H9 (cell line): ENCODE data around the gene SF3B3. TPM values are rescaled to one million over a fixed set of nuclear protein-coding genes. Genes with fewer than 3 reads are reported as not detected.

ENCODE experiments used
- DNase-seq: peaks from one replicate; pipeline ENCODE4 v3.0.0-alpha.2; 2017
- H2AFZ ChIP-seq: one replicate; pipeline ENCODE4 v1.6.1; 2013; ENCODE audit warnings: mild to moderate bottlenecking, low read length, control low read depth, moderate library complexity
- H2AK5ac ChIP-seq: 2 replicates; pipeline ENCODE4 v1.6.1; 2013; ENCODE audit warnings: low read length, control low read depth, mixed read lengths; ENCODE audit not compliant: insufficient read length
- H2BK120ac ChIP-seq: one replicate; pipeline ENCODE4 v1.6.1; 2013; ENCODE audit warnings: low read depth, mild to moderate bottlenecking, low read length, control low read depth, inconsistent platforms; ENCODE audit not compliant: poor library complexity, severe bottlenecking
- H2BK12ac ChIP-seq: 2 replicates; pipeline ENCODE4 v1.6.1; 2013; ENCODE audit warnings: low read length, control low read depth, mixed read lengths, low read depth; ENCODE audit not compliant: insufficient read length
- H2BK15ac ChIP-seq: 2 replicates; pipeline ENCODE4 v1.6.1; 2013; ENCODE audit warnings: low read depth, low read length, control low read depth
- H2BK20ac ChIP-seq: one replicate; pipeline ENCODE4 v1.6.1; 2013; ENCODE audit warnings: low read depth, mild to moderate bottlenecking, low read length, control low read depth, inconsistent platforms; ENCODE audit not compliant: poor library complexity, severe bottlenecking
- H2BK5ac ChIP-seq: 2 replicates; pipeline ENCODE4 v1.6.1; 2013; ENCODE audit warnings: low read length, control low read depth, mixed read lengths; ENCODE audit not compliant: insufficient read length
- H3K14ac ChIP-seq: 2 replicates; pipeline ENCODE4 v1.6.1; 2013; ENCODE audit warnings: low read length, control low read depth; ENCODE audit not compliant: insufficient read depth
- H3K18ac ChIP-seq: 2 replicates; pipeline ENCODE4 v1.6.1; 2013; ENCODE audit warnings: low read depth, mild to moderate bottlenecking, mixed read lengths, low read length, control low read depth; ENCODE audit not compliant: insufficient read length
- H3K23ac ChIP-seq: 2 replicates; pipeline ENCODE4 v1.6.1; 2013; ENCODE audit warnings: low read length, control low read depth, mixed read lengths, low read depth; ENCODE audit not compliant: insufficient read length
- H3K23me2 ChIP-seq: 2 replicates; pipeline ENCODE4 v1.6.1; 2013; ENCODE audit warnings: low read depth, mild to moderate bottlenecking, mixed read lengths, low read length, control low read depth; ENCODE audit not compliant: insufficient read length, poor library complexity, severe bottlenecking
- H3K27ac ChIP-seq: 2 replicates; pipeline ENCODE4 v1.5.1; 2013; ENCODE audit warnings: low read length, control low read depth, mixed read lengths, low read depth; ENCODE audit not compliant: insufficient read length
- H3K27me3 ChIP-seq: 2 replicates; pipeline ENCODE4 v1.6.1; 2013; ENCODE audit warnings: low read length, control low read depth, inconsistent platforms; ENCODE audit not compliant: insufficient read depth
- H3K4ac ChIP-seq: 2 replicates; pipeline ENCODE4 v1.6.1; 2013; ENCODE audit warnings: low read depth, mild to moderate bottlenecking, control low read depth, inconsistent platforms, low read length, moderate library complexity
- H3K4me1 ChIP-seq: 2 replicates; pipeline ENCODE4 v1.6.1; 2013; ENCODE audit warnings: low read length, control low read depth, inconsistent platforms; ENCODE audit not compliant: insufficient read depth
- H3K4me2 ChIP-seq: 2 replicates; pipeline ENCODE4 v1.6.1; 2013; ENCODE audit warnings: low read length, control low read depth, mixed read lengths; ENCODE audit not compliant: insufficient read length, insufficient read depth
- H3K56ac ChIP-seq: 2 replicates; pipeline ENCODE4 v1.6.1; 2013; ENCODE audit warnings: low read depth, mild to moderate bottlenecking, mixed read lengths, low read length, control low read depth; ENCODE audit not compliant: insufficient read length
- H3K79me1 ChIP-seq: 2 replicates; pipeline ENCODE4 v1.6.1; 2013; ENCODE audit warnings: low read depth, mild to moderate bottlenecking, moderate library complexity, low read length, control low read depth, inconsistent platforms; ENCODE audit not compliant: insufficient read depth, poor library complexity, severe bottlenecking
- H3K79me2 ChIP-seq: 2 replicates; pipeline ENCODE4 v1.6.1; 2013; ENCODE audit warnings: low read length, control low read depth, inconsistent platforms; ENCODE audit not compliant: insufficient read depth
- H3K9ac ChIP-seq: 2 replicates; pipeline ENCODE4 v1.6.1; 2013; ENCODE audit warnings: low read length, control low read depth, mixed read lengths; ENCODE audit not compliant: insufficient read length; ENCODE audit errors: extremely low read depth
- H3K9me3 ChIP-seq: one replicate; pipeline ENCODE4 v1.6.1; 2013; ENCODE audit warnings: low read depth, low read length, inconsistent platforms; ENCODE audit not compliant: control insufficient read depth
- H3T11ph ChIP-seq: one replicate; pipeline ENCODE4 v1.6.1; 2013; ENCODE audit warnings: mild to moderate bottlenecking, low read length, control low read depth, inconsistent platforms
- H4K20me1 ChIP-seq: one replicate; pipeline ENCODE4 v1.6.1; 2013; ENCODE audit not compliant: control insufficient read depth, insufficient read length, insufficient read depth
- H4K5ac ChIP-seq: 2 replicates; pipeline ENCODE4 v1.6.1; 2013; ENCODE audit warnings: low read depth, mild to moderate bottlenecking, mixed read lengths, low read length, control low read depth; ENCODE audit not compliant: insufficient read length
- H4K8ac ChIP-seq: replicated peaks from 2 replicates; pipeline ENCODE4 v1.6.1; 2013; ENCODE audit warnings: low read length, control low read depth, mixed read lengths, low read depth; ENCODE audit not compliant: insufficient read length
- H4K91ac ChIP-seq: 2 replicates; pipeline ENCODE4 v1.6.1; 2013; ENCODE audit warnings: low read depth, mild to moderate bottlenecking, moderate library complexity, mixed read lengths, low read length, control low read depth; ENCODE audit not compliant: insufficient read length
- H3K27ac Mint-ChIP-seq, 3 experiments: 2 replicates in 2 of 3; 3 replicates in 1 of 3; pipeline ENCODE4 v1.8.0; 2020 to 2021; ENCODE audit warnings: mixed read lengths in 3 of 3, mild to moderate bottlenecking in 1 of 3, moderate library complexity in 1 of 3
- H3K27me3 Mint-ChIP-seq: 2 replicates; pipeline ENCODE4 v1.8.0; 2021; ENCODE audit warnings: low read depth, mild to moderate bottlenecking, moderate library complexity, mixed read lengths
- H3K36me3 Mint-ChIP-seq, 3 experiments: 2 replicates in 2 of 3; 3 replicates in 1 of 3; pipeline ENCODE4 v1.8.0; 2020 to 2021; ENCODE audit warnings: low read depth in 3 of 3, mixed read lengths in 3 of 3; ENCODE audit not compliant: insufficient read depth in 1 of 3
- H3K4me1 Mint-ChIP-seq, 2 experiments: 2 replicates each; pipeline ENCODE4 v1.8.0; 2020; ENCODE audit warnings: mixed read lengths in 2 of 2
- H3K4me3 Mint-ChIP-seq, 2 experiments: 2 replicates in 1 of 2; 3 replicates in 1 of 2; pipeline ENCODE4 v1.8.0; 2020 to 2021; ENCODE audit warnings: mild to moderate bottlenecking in 2 of 2, mixed read lengths in 2 of 2, moderate library complexity in 1 of 2
- H3K9me3 Mint-ChIP-seq, 2 experiments: 2 replicates in 1 of 2; 3 replicates in 1 of 2; pipeline ENCODE4 v1.8.0; 2020; ENCODE audit warnings: mild to moderate bottlenecking in 2 of 2, mixed read lengths in 2 of 2, moderate library complexity in 1 of 2
- WGBS: extraction: QIAGEN DNeasy Blood & Tissue Kit; methylation state at CpG from one replicate; pipeline ENCODE4 v1.1.7; 2013; ENCODE audit warnings: missing lambda C conversion rate, low lambda C conversion rate, mixed read lengths; ENCODE audit not compliant: insufficient read length; ENCODE audit errors: extremely low coverage; 5-methylcytosine and 5-hydroxymethylcytosine counted together
- total RNA-seq: library from RNA; stranded (reverse); gene quantifications from 2 replicates; pipeline ENCODE4 v1.2.1, GENCODE V29; 2021
- TF ChIP-seq, protein P1 (sequence below): fragments of 200-600 bp; sonication (generic); conservative IDR thresholded peaks from 3 replicates; pipeline ENCODE4 v1.8.0; 2021; ENCODE audit warnings: antibody characterized with exemption, mild to moderate bottlenecking

SF3B3 gene
- total RNA-seq, 1 experiment from 2014 or later = 493 TPM

DNA sequence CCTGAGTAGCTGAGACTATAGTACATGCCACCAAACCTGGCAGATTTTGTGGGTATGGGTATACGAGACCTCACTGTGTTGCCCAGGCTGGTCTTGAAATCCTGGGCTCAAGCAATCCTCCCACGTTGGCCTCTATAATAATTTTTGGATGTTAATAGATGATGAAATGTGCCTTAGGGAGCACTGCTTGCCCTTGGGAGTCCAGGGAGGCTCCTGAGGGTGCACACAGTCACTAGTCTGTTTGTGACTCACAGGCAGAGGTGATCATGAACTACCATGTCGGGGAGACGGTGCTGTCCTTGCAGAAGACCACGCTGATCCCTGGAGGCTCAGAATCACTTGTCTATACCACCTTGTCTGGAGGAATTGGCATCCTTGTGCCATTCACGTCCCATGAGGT lies 46.1 kb downstream of the SF3B3 start:
- Histone ChIP-seq H3K23ac (no peak overlapping the region), H3K9me3 (no peaks in the 10 kb centered on the region), H2BK120ac (no peak overlapping the region), H3K23me2 (no peaks in the 10 kb centered on the region), H3K9ac (no peak overlapping the region), H3K14ac (no peak overlapping the region), H3K79me1 (peaks cover 7% of the 10 kb centered on the region), H4K20me1 (no peaks in the 10 kb centered on the region), H2BK15ac (no peak overlapping the region), H2BK12ac (no peak overlapping the region), H3K4me2 (no peak overlapping the region), H4K8ac (no peak overlapping the region), H4K91ac (no peak overlapping the region), H3K4ac (no peak overlapping the region), H2AFZ (no peak overlapping the region), H2AK5ac (no peak overlapping the region), H3K4me1 (no peaks in the 10 kb centered on the region), H3K56ac (no peak overlapping the region), H2BK20ac (no peak overlapping the region), H3K79me2 (no peaks in the 10 kb centered on the region), H3T11ph (no peak overlapping the region), H3K27ac (no peak overlapping the region), H3K27me3 (no peaks in the 10 kb centered on the region), H3K18ac (no peak overlapping the region), H4K5ac (no peak overlapping the region), H2BK5ac (no peak overlapping the region)
- Mint-ChIP-seq H3K36me3 (peaks cover 67 to 99% (median 90%) of the 10 kb centered on the region in 3 experiments), H3K4me3 (no peak overlapping the region), H3K27ac (no peak overlapping the region), H3K9me3 (no peaks in the 10 kb centered on the region), H3K27me3 (no peaks in the 10 kb centered on the region), H3K4me1 (peaks cover 7 to 8% of the 10 kb centered on the region in 2 experiments)
- no CpG with 5 or more reads among the region's 6 CpGs for WGBS
- TF ChIP-seq, protein P1, sequence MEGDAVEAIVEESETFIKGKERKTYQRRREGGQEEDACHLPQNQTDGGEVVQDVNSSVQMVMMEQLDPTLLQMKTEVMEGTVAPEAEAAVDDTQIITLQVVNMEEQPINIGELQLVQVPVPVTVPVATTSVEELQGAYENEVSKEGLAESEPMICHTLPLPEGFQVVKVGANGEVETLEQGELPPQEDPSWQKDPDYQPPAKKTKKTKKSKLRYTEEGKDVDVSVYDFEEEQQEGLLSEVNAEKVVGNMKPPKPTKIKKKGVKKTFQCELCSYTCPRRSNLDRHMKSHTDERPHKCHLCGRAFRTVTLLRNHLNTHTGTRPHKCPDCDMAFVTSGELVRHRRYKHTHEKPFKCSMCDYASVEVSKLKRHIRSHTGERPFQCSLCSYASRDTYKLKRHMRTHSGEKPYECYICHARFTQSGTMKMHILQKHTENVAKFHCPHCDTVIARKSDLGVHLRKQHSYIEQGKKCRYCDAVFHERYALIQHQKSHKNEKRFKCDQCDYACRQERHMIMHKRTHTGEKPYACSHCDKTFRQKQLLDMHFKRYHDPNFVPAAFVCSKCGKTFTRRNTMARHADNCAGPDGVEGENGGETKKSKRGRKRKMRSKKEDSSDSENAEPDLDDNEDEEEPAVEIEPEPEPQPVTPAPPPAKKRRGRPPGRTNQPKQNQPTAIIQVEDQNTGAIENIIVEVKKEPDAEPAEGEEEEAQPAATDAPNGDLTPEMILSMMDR = no peak
- DNase-seq = no peak
